ENCODE results near the gene NRP1.
"Not testable (repeated sequence)": the region's sequence is repeated elsewhere in the genome, so short reads cannot be mapped to it uniquely, and the experiment has no call there.

The NRP1 gene

GRCh38 chr10:33334153-33334804 is at the start of gene NRP1:
Gene NRP1, minus strand, starts transcription at chr10:33334667. Its CDS starts 285 bp downstream, at chr10:33334382.
- no peak for DNase-seq (ENCODE audit: low read depth)

- DNase-seq (ENCODE audit: low read depth), result not testable (repeated sequence)
Measured at GRCh38 chr10:33384201-33384600, 49.7 kb upstream of the NRP1 start.

- no peak for DNase-seq (ENCODE audit: low read depth)
Measured at GRCh38 chr10:33382921-33383713, 48.6 kb upstream of the NRP1 start.

GRCh38 chr10:33382216-33382600 is 47.7 kb upstream of the NRP1 start:
- DNase-seq (ENCODE audit: low read depth), result no peak

- peak; percentile 96 for DNase-seq (ENCODE audit: low read depth)
Measured at GRCh38 chr10:33381451-33382215, 47.2 kb upstream of the NRP1 start.

GRCh38 chr10:33377658-33378025 is 43.2 kb upstream of the NRP1 start:
- DNase-seq (ENCODE audit: low read depth), result peak; percentile 62

- peak; percentile 36 for DNase-seq (ENCODE audit: low read depth)
Measured at GRCh38 chr10:33376976-33377657, 42.6 kb upstream of the NRP1 start.

- no peak for DNase-seq (ENCODE audit: low read depth)
Measured at GRCh38 chr10:33376476-33376875, 42.0 kb upstream of the NRP1 start.

- no peak for DNase-seq (ENCODE audit: low read depth)
Measured at GRCh38 chr10:33373263-33373662, 38.8 kb upstream of the NRP1 start.

- DNase-seq (ENCODE audit: low read depth), result no peak
Measured at GRCh38 chr10:33371234-33371633, 36.8 kb upstream of the NRP1 start.

GRCh38 chr10:33370434-33370930 is 36.0 kb upstream of the NRP1 start:
- no peak for DNase-seq (ENCODE audit: low read depth)

GRCh38 chr10:33368086-33368485 is 33.6 kb upstream of the NRP1 start:
- DNase-seq (ENCODE audit: low read depth), result no peak

GRCh38 chr10:33365871-33366411 is 31.5 kb upstream of the NRP1 start:
- peak; percentile 75 for DNase-seq (ENCODE audit: low read depth)

GRCh38 chr10:33365301-33365700 is 30.8 kb upstream of the NRP1 start:
- no peak for DNase-seq (ENCODE audit: low read depth)

GRCh38 chr10:33363106-33363505 is 28.6 kb upstream of the NRP1 start:
- no peak for DNase-seq (ENCODE audit: low read depth)

- DNase-seq (ENCODE audit: low read depth), result no peak
Measured at GRCh38 chr10:33358016-33358415, 23.5 kb upstream of the NRP1 start.

- DNase-seq (ENCODE audit: low read depth), result no peak
Measured at GRCh38 chr10:33355274-33355673, 20.8 kb upstream of the NRP1 start.

- DNase-seq (ENCODE audit: low read depth), result no peak
Measured at GRCh38 chr10:33353853-33354252, 19.4 kb upstream of the NRP1 start.

- DNase-seq (ENCODE audit: low read depth), result no peak
Measured at GRCh38 chr10:33353334-33353733, 18.9 kb upstream of the NRP1 start.

GRCh38 chr10:33352615-33353014 is 18.1 kb upstream of the NRP1 start:
- DNase-seq (ENCODE audit: low read depth), result no peak

- no peak for DNase-seq (ENCODE audit: low read depth)
Measured at GRCh38 chr10:33352175-33352574, 17.7 kb upstream of the NRP1 start.

- no peak for DNase-seq (ENCODE audit: low read depth)
Measured at GRCh38 chr10:33350041-33350440, 15.6 kb upstream of the NRP1 start.

Measured in GM04504 (cell line).